ENCODE data around the gene AFF2.

AFF2 gene

DNA sequence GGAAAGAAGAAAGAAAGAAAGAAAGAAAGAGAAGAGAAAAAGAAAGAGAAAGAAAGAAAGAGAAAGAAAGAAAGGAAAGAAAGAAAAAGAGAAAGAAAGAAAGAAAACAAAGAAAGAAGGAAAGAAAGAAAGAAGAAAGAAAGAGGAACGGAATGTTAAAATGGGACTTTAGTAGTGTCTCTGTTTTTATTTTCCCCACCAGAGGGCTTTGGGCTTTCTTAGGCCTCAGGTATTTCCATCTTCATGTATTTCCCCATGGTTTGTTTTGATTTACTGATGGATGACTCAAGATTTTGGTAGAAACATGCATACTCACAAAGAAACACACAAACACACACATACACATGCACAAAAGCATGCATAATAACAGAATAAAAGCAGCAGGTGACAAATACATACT lies 181.2 kb downstream of the AFF2 start:
- DNase-seq (ENCODE audit: low spot score) = no peak
- H3K27me3 ChIP-seq (ENCODE audit: insufficient read depth, poor library complexity, severe bottlenecking) = no peaks in the 10 kb centered on the region
- no peak for ATAC-seq (ENCODE audit: low read depth)
- TF ChIP-seq, protein P1, sequence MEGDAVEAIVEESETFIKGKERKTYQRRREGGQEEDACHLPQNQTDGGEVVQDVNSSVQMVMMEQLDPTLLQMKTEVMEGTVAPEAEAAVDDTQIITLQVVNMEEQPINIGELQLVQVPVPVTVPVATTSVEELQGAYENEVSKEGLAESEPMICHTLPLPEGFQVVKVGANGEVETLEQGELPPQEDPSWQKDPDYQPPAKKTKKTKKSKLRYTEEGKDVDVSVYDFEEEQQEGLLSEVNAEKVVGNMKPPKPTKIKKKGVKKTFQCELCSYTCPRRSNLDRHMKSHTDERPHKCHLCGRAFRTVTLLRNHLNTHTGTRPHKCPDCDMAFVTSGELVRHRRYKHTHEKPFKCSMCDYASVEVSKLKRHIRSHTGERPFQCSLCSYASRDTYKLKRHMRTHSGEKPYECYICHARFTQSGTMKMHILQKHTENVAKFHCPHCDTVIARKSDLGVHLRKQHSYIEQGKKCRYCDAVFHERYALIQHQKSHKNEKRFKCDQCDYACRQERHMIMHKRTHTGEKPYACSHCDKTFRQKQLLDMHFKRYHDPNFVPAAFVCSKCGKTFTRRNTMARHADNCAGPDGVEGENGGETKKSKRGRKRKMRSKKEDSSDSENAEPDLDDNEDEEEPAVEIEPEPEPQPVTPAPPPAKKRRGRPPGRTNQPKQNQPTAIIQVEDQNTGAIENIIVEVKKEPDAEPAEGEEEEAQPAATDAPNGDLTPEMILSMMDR (IDR thresholded peaks at IDR 0.05; ENCODE audit: poor library complexity, severe bottlenecking) = no peak
- H3K4me3 ChIP-seq (ENCODE audit: severe bottlenecking) = no peak overlapping the region
- H3K27ac ChIP-seq (ENCODE audit: poor library complexity, severe bottlenecking) = no peak overlapping the region
- no peaks in the 10 kb centered on the region for H3K36me3 ChIP-seq (ENCODE audit: low read depth)
- no peaks in the 10 kb centered on the region for H3K4me1 ChIP-seq (ENCODE audit: insufficient read depth, poor library complexity, severe bottlenecking)
- no peaks in the 10 kb centered on the region for H3K9me3 ChIP-seq (ENCODE audit: severe bottlenecking)

DNA sequence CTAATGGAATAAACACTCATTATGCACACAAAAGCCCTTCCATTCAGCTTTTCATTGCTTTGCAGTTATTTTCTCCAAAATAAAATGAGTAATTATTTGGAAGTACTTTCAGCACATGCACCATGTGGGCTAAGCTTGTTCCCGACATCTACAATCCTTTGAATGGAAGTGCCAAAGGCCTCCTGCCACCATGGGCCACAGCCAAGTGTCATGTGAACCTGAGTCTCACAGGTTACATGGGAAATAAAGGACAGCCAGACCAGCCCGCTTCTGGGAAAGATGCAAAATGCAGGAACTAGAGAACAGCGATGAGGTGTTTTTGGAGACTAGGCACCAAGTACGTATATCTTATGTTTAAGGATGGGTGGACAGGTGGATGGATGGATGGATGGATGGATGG lies 181.8 kb downstream of the AFF2 start:
- H3K27me3 ChIP-seq (ENCODE audit: insufficient read depth, poor library complexity, severe bottlenecking) = no peaks in the 10 kb centered on the region
- TF ChIP-seq, protein P1 (IDR thresholded peaks at IDR 0.05; ENCODE audit: poor library complexity, severe bottlenecking) = no peak
- no peaks in the 10 kb centered on the region for H3K36me3 ChIP-seq (ENCODE audit: low read depth)
- ATAC-seq (ENCODE audit: low read depth) (no peak), DNase-seq (ENCODE audit: low spot score) (no peak)
- H3K9me3 ChIP-seq (ENCODE audit: severe bottlenecking) = no peaks in the 10 kb centered on the region
- no peak overlapping the region for H3K27ac ChIP-seq (ENCODE audit: poor library complexity, severe bottlenecking)
- no peaks in the 10 kb centered on the region for H3K4me1 ChIP-seq (ENCODE audit: insufficient read depth, poor library complexity, severe bottlenecking)
- no peak overlapping the region for H3K4me3 ChIP-seq (ENCODE audit: severe bottlenecking)

DNA sequence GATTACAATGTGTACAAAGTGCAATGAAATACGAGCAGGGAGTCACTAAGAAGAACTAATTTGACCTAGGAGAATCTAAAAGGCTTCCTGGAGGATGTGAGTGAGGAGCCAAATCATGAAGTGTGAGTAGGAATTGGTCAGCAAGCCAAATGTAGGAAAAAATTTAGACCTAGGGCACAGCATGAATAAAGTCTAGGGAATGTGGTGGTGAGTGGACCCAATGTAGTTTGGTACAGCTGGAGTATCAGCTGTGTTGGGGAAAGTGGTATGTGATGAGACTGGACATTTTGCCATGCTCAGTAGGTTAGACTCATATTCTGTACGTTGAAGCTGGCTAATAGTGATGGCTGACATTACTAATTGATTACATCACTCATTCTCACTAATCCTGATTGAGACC lies 191.0 kb downstream of the AFF2 start:
- Histone ChIP-seq H3K4me3 (ENCODE audit: severe bottlenecking) (no peak overlapping the region), H3K27me3 (ENCODE audit: insufficient read depth, poor library complexity, severe bottlenecking) (no peaks in the 10 kb centered on the region), H3K27ac (ENCODE audit: poor library complexity, severe bottlenecking) (no peak overlapping the region), H3K36me3 (ENCODE audit: low read depth) (no peaks in the 10 kb centered on the region), H3K4me1 (ENCODE audit: insufficient read depth, poor library complexity, severe bottlenecking) (no peaks in the 10 kb centered on the region), H3K9me3 (ENCODE audit: severe bottlenecking) (no peaks in the 10 kb centered on the region)
- ATAC-seq (ENCODE audit: low read depth) (no peak), DNase-seq (ENCODE audit: low spot score) (no peak)
- TF ChIP-seq, protein P1 (IDR thresholded peaks at IDR 0.05; ENCODE audit: poor library complexity, severe bottlenecking) = no peak

DNA sequence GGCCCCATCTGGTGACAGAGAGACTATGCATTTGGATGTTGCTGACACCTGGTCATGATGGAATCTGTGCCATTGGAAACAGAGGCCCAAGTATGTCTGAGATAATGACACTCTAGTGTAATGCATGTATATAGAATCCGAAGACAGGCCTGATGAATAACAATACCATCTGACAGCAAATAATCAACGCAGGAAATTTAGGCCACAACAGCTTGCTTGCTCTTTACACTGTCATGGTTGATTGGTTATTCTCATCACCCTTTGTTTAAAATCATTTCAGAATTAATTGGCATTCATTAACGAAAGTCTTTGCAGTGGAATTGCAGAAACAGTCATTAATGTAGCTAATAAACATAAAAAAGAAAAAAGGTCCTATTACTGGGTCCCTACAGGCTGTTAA lies 194.8 kb downstream of the AFF2 start:
- DNase-seq (ENCODE audit: low spot score) = no peak
- TF ChIP-seq, protein P1 (IDR thresholded peaks at IDR 0.05; ENCODE audit: poor library complexity, severe bottlenecking) = no peak
- no peaks in the 10 kb centered on the region for H3K4me1 ChIP-seq (ENCODE audit: insufficient read depth, poor library complexity, severe bottlenecking)
- no peaks in the 10 kb centered on the region for H3K27me3 ChIP-seq (ENCODE audit: insufficient read depth, poor library complexity, severe bottlenecking)
- H3K27ac ChIP-seq (ENCODE audit: poor library complexity, severe bottlenecking) = no peak overlapping the region
- H3K9me3 ChIP-seq (ENCODE audit: severe bottlenecking) = no peaks in the 10 kb centered on the region
- no peak overlapping the region for H3K4me3 ChIP-seq (ENCODE audit: severe bottlenecking)
- ATAC-seq (ENCODE audit: low read depth) = no peak
- H3K36me3 ChIP-seq (ENCODE audit: low read depth) = no peaks in the 10 kb centered on the region

DNA sequence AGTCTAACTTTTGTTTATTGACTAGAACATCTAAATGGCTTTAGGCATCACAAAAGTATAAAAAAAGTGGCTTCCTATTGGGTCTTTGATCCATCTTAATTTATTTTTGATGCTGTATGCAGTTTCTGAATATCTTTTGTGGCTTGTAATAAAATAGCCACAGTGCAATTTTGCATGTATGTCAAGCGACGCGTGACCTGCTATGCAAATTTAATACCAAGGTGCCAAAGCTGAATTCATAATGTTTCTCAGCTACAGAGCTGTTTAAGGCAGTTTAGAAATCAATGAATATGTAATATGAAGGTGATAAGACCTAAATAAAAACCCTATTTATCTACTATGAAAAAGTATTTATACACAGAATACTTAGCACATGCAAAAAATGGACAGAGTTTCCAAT lies 197.8 kb downstream of the AFF2 start:
- Histone ChIP-seq H3K36me3 (ENCODE audit: low read depth) (no peaks in the 10 kb centered on the region), H3K27me3 (ENCODE audit: insufficient read depth, poor library complexity, severe bottlenecking) (no peaks in the 10 kb centered on the region), H3K9me3 (ENCODE audit: severe bottlenecking) (no peaks in the 10 kb centered on the region), H3K4me1 (ENCODE audit: insufficient read depth, poor library complexity, severe bottlenecking) (no peaks in the 10 kb centered on the region), H3K4me3 (ENCODE audit: severe bottlenecking) (no peak overlapping the region), H3K27ac (ENCODE audit: poor library complexity, severe bottlenecking) (no peak overlapping the region)
- DNase-seq (ENCODE audit: low spot score) (no peak), ATAC-seq (ENCODE audit: low read depth) (no peak)
- TF ChIP-seq, protein P1 (IDR thresholded peaks at IDR 0.05; ENCODE audit: poor library complexity, severe bottlenecking) = no peak

All from RWPE2 (cell line).